ENCODE results near the gene HPSE2. TPM values are rescaled to one million over a fixed set of nuclear protein-coding genes. Genes with fewer than 3 reads are reported as not detected.

The HPSE2 gene
- total and polyA plus RNA-seq, 4 donors, result 0.05 TPM; not detected in 3

DNA sequence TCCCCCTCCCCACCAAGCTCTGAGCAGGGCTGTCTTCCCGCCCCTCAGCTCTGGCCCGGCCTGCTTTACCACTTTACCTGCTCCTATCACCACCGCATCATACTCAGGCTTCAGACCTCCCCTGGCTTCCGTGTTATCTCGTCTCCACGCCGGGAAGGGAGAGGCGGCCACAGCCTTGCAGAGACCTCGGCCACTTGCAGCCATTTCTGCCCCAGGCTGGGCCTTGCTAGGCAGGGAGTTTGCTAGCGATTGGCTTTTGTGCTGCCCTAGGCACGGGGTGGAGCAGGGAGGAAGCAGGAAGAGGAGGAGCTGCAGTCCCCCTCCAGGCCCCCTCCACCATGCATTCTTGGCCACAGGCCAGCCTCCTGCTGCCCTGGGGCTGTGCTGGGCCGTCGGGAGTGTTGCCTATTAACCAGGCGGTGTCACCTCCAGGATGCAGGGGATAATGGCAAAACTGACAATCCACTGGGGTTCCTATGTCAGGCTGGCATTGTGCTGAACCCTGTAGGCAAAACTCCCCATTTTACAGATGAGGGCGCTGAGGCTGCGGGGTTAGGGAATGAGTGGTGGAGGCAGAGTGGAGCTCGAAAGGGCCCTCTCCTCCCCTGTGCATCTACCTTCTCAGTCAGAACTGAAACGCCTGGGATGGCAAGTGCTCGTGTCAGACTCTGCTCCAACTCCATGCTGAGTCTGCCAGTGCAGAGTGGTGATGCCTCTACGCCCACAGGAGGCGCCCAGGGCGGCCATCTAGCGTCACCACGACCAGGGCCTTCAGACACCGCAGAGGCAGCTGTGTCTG, 820.5 kb downstream of the HPSE2 start, which contains the start of gene PYROXD2:
Gene PYROXD2, minus strand, starts transcription at position 251 of the 799 bp plus-strand sequence. Its CDS starts 47 bp downstream, at position 204.
- Histone ChIP-seq H3K4me1 (ENCODE audit: control insufficient read depth in 4 of 4, insufficient read depth in 4 of 4, low read length in 3 of 4) (peaks cover 6 to 39% (median 23%) of the 10 kb centered on the region in 4 donors), H3K27me3 (ENCODE audit: control insufficient read depth in 4 of 4, insufficient read depth in 4 of 4, low read length in 3 of 4) (no peaks in the 10 kb centered on the region), H3K9ac (ENCODE audit: low read depth in 1 of 2, low read length in 2 of 2) (peak within 1 kb of the TSS in 1 of 2 donors; percentile 15), H3K9me3 (ENCODE audit: control insufficient read depth in 4 of 4, low read length in 3 of 4) (no peaks in the 10 kb centered on the region), H3K36me3 (ENCODE audit: control insufficient read depth in 4 of 4, insufficient read depth in 3 of 4, low read depth in 1 of 4, low read length in 3 of 4) (peaks cover 0 to 19% (median 6%) of the 10 kb centered on the region in 4 donors), H3K4me3 (ENCODE audit: low read depth in 1 of 3, low read length in 3 of 3) (peak within 1 kb of the TSS; percentile 38 to 80 (median 66)), H3K27ac (ENCODE audit: low read depth in 1 of 2, low read length in 2 of 2) (peak within 1 kb of the TSS; percentile 26 to 76)
- WGBS, result 52% methylated on average over 25 of the region's 25 CpGs
- DNase-seq (ENCODE audit: low spot score), result peak; percentile 87
- TF ChIP-seq JUND (IDR thresholded peaks at IDR 0.05), result no peak
- TF ChIP-seq EGR1 (IDR thresholded peaks at IDR 0.05; ENCODE audit: low read depth in 2 of 2), result no peak
- peak in 1 of 2 donors; percentile 53 for TF ChIP-seq GABPA (IDR thresholded peaks at IDR 0.05 in 1 of 2, conservative IDR thresholded peaks at IDR 0.05 in 1 of 2)
- TF ChIP-seq, protein P1, sequence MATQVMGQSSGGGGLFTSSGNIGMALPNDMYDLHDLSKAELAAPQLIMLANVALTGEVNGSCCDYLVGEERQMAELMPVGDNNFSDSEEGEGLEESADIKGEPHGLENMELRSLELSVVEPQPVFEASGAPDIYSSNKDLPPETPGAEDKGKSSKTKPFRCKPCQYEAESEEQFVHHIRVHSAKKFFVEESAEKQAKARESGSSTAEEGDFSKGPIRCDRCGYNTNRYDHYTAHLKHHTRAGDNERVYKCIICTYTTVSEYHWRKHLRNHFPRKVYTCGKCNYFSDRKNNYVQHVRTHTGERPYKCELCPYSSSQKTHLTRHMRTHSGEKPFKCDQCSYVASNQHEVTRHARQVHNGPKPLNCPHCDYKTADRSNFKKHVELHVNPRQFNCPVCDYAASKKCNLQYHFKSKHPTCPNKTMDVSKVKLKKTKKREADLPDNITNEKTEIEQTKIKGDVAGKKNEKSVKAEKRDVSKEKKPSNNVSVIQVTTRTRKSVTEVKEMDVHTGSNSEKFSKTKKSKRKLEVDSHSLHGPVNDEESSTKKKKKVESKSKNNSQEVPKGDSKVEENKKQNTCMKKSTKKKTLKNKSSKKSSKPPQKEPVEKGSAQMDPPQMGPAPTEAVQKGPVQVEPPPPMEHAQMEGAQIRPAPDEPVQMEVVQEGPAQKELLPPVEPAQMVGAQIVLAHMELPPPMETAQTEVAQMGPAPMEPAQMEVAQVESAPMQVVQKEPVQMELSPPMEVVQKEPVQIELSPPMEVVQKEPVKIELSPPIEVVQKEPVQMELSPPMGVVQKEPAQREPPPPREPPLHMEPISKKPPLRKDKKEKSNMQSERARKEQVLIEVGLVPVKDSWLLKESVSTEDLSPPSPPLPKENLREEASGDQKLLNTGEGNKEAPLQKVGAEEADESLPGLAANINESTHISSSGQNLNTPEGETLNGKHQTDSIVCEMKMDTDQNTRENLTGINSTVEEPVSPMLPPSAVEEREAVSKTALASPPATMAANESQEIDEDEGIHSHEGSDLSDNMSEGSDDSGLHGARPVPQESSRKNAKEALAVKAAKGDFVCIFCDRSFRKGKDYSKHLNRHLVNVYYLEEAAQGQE (IDR thresholded peaks at IDR 0.05), result peak; percentile 45
- TF ChIP-seq NR2F2 (IDR thresholded peaks at IDR 0.05), result peak; percentile 53
- no peak for TF ChIP-seq FOXA2 (IDR thresholded peaks at IDR 0.05)
- no peak for TF ChIP-seq ATF3 (IDR thresholded peaks at IDR 0.05)
- no peak for TF ChIP-seq FOXA1 (IDR thresholded peaks at IDR 0.05)
- peak; percentile 52 for TF ChIP-seq SP1 (IDR thresholded peaks at IDR 0.05)
- peak; percentile 50 for TF ChIP-seq YY1 (IDR thresholded peaks at IDR 0.05)
- TF ChIP-seq TAF1 (conservative IDR thresholded peaks at IDR 0.05), result peak; percentile 18
- TF ChIP-seq CTCF (IDR thresholded peaks at IDR 0.05; ENCODE audit: low read depth, low read length, missing input control), result no peak
- peak; percentile 11 to 23 for TF ChIP-seq RXRA (IDR thresholded peaks at IDR 0.05)
- TF ChIP-seq HNF4G (IDR thresholded peaks at IDR 0.05), result no peak
- TF ChIP-seq, protein P2, sequence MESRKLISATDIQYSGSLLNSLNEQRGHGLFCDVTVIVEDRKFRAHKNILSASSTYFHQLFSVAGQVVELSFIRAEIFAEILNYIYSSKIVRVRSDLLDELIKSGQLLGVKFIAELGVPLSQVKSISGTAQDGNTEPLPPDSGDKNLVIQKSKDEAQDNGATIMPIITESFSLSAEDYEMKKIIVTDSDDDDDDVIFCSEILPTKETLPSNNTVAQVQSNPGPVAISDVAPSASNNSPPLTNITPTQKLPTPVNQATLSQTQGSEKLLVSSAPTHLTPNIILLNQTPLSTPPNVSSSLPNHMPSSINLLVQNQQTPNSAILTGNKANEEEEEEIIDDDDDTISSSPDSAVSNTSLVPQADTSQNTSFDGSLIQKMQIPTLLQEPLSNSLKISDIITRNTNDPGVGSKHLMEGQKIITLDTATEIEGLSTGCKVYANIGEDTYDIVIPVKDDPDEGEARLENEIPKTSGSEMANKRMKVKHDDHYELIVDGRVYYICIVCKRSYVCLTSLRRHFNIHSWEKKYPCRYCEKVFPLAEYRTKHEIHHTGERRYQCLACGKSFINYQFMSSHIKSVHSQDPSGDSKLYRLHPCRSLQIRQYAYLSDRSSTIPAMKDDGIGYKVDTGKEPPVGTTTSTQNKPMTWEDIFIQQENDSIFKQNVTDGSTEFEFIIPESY (IDR thresholded peaks at IDR 0.05), result no peak
- TF ChIP-seq RAD21 (IDR thresholded peaks at IDR 0.05), result peak in 1 of 2 donors; percentile 48
- TF ChIP-seq, protein P3, sequence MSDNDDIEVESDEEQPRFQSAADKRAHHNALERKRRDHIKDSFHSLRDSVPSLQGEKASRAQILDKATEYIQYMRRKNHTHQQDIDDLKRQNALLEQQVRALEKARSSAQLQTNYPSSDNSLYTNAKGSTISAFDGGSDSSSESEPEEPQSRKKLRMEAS (IDR thresholded peaks at IDR 0.05), result peak; percentile 17
- TF ChIP-seq HNF4A (conservative IDR thresholded peaks at IDR 0.05), result no peak
